ENCODE data around the gene RNGTT. TPM values are rescaled to one million over a fixed set of nuclear protein-coding genes. Genes with fewer than 3 reads are reported as not detected.

Gene RNGTT
- total RNA-seq, 4 donors from 2014 or later, result 13.9 to 20.5 (median 18.4) TPM

- 78 to 79% methylated on average over 1 of the region's 1 CpG for WGBS, 2 donors
- Histone ChIP-seq H3K27me3 (no peaks in the 10 kb centered on the region), H3K27ac (no peak overlapping the region), H3K4me3 (no peak overlapping the region), H3K36me3 (no peaks in the 10 kb centered on the region), H3K9me3 (no peaks in the 10 kb centered on the region), H3K4me1 (peaks cover 0 to 12% (median 0%) of the 10 kb centered on the region in 4 donors)
- no peak for TF ChIP-seq CTCF (IDR thresholded peaks at IDR 0.05)
- TF ChIP-seq EP300 (IDR thresholded peaks at IDR 0.05), result no peak
- TF ChIP-seq POLR2A (IDR thresholded peaks at IDR 0.05), result no peak
- no peak for DNase-seq (ENCODE audit: low spot score in 2 of 2)
Observed at GRCh38 chr6:88869263-88870020, 94.0 kb downstream of the RNGTT start.

GRCh38 chr6:88867841-88868731, 95.3 kb downstream of the RNGTT start:
- H3K27ac ChIP-seq, result no peak overlapping the region
- H3K27me3 ChIP-seq, result no peaks in the 10 kb centered on the region
- peaks cover 0 to 12% (median 0%) of the 10 kb centered on the region in 4 donors for H3K4me1 ChIP-seq
- no peak for TF ChIP-seq EP300 (IDR thresholded peaks at IDR 0.05)
- WGBS, 2 donors, result 72 to 80% methylated on average over 2 of the region's 2 CpGs
- no peaks in the 10 kb centered on the region for H3K36me3 ChIP-seq
- no peak overlapping the region for H3K4me3 ChIP-seq
- DNase-seq (ENCODE audit: low spot score in 2 of 2), result no peak
- no peaks in the 10 kb centered on the region for H3K9me3 ChIP-seq

GRCh38 chr6:88866856-88867255, 96.6 kb downstream of the RNGTT start:
- 88 to 96% methylated on average over 2 of the region's 2 CpGs for WGBS, 2 donors
- peaks cover 0 to 12% (median 0%) of the 10 kb centered on the region in 4 donors for H3K4me1 ChIP-seq
- H3K36me3 ChIP-seq, result peaks cover 0 to 5% (median 0%) of the 10 kb centered on the region in 3 donors
- H3K9me3 ChIP-seq, result no peaks in the 10 kb centered on the region
- no peak for TF ChIP-seq POLR2A (IDR thresholded peaks at IDR 0.05)
- TF ChIP-seq CTCF (IDR thresholded peaks at IDR 0.05), result no peak
- TF ChIP-seq EP300 (IDR thresholded peaks at IDR 0.05), result no peak
- no peaks in the 10 kb centered on the region for H3K27me3 ChIP-seq
- no peak for DNase-seq (ENCODE audit: low spot score in 2 of 2)
- H3K4me3 ChIP-seq, result no peak overlapping the region
- no peak overlapping the region for H3K27ac ChIP-seq

- peaks cover 0 to 12% (median 0%) of the 10 kb centered on the region in 4 donors for H3K4me1 ChIP-seq
- DNase-seq (ENCODE audit: low spot score in 2 of 2), result no peak
- no peak overlapping the region for H3K4me3 ChIP-seq
- no peaks in the 10 kb centered on the region for H3K27me3 ChIP-seq
- no peak overlapping the region for H3K27ac ChIP-seq
- WGBS, 2 donors, result 96 to 98% methylated on average over 2 of the region's 2 CpGs
- TF ChIP-seq EP300 (IDR thresholded peaks at IDR 0.05) (no peak), CTCF (IDR thresholded peaks at IDR 0.05) (no peak), POLR2A (IDR thresholded peaks at IDR 0.05) (no peak)
- H3K36me3 ChIP-seq, result peaks cover 0 to 5% (median 0%) of the 10 kb centered on the region in 3 donors
- H3K9me3 ChIP-seq, result no peaks in the 10 kb centered on the region
Observed at GRCh38 chr6:88865275-88865674, 98.1 kb downstream of the RNGTT start.

- no peaks in the 10 kb centered on the region for H3K27me3 ChIP-seq
- no peak overlapping the region for H3K27ac ChIP-seq
- H3K4me1 ChIP-seq, result peaks cover 0 to 12% (median 0%) of the 10 kb centered on the region in 4 donors
- no peak for TF ChIP-seq POLR2A (IDR thresholded peaks at IDR 0.05)
- no peak for TF ChIP-seq EP300 (IDR thresholded peaks at IDR 0.05)
- TF ChIP-seq CTCF (IDR thresholded peaks at IDR 0.05), result no peak
- H3K9me3 ChIP-seq, result no peaks in the 10 kb centered on the region
- no peak overlapping the region for H3K4me3 ChIP-seq
- no peak for DNase-seq (ENCODE audit: low spot score in 2 of 2)
- peaks cover 0 to 5% (median 0%) of the 10 kb centered on the region in 3 donors for H3K36me3 ChIP-seq
Observed at GRCh38 chr6:88864359-88865054, 98.9 kb downstream of the RNGTT start.
